Peyer's patch (tissue), 4 donors: ENCODE measurements around the gene ACAP1. TPM values are rescaled to one million over a fixed set of nuclear protein-coding genes. Genes with fewer than 3 reads are reported as not detected.

Experiments used
- DNase-seq, 3 donors: peaks; one replicate each; pipeline ENCODE4 v3.0.0-alpha.2; 2017 to 2019
- H3K27ac ChIP-seq, 4 donors: fragments of 200-600 bp; sonication (generic); one replicate each; pipeline ENCODE4 v1.5.1; 2016 to 2019
- H3K27me3 ChIP-seq, 2 donors: fragments of 200-600 bp; sonication (generic); one replicate each; pipeline ENCODE4 v1.5.1; 2019
- H3K36me3 ChIP-seq, 3 donors: fragments of 200-600 bp; sonication (generic); one replicate each; pipeline ENCODE4 v1.5.1; 2016 to 2019
- H3K4me1 ChIP-seq, 4 donors: fragments of 200-600 bp; sonication (generic); one replicate each; pipeline ENCODE4 v1.5.1; 2016 to 2019
- H3K4me3 ChIP-seq, 4 donors: fragments of 200-600 bp; sonication (generic); 1 replicate in 3 of 4; 2 replicates in 1 of 4; pipeline ENCODE4 v1.5.1; 2016 to 2019; ENCODE audit warnings: mild to moderate bottlenecking in 1 of 4
- H3K9me3 ChIP-seq, 4 donors: fragments of 200-600 bp; sonication (generic); one replicate each; pipeline ENCODE4 v1.5.1; 2016 to 2019; ENCODE audit warnings: mild to moderate bottlenecking in 1 of 4
- CTCF ChIP-seq, 6 experiments: fragments of 450-650 bp in 4 of 6; fragments of 200-600 bp in 2 of 6; sonication (generic) in 1 of 6; IDR thresholded peaks; one replicate each; pipeline ENCODE4 v1.5.1; 2017 to 2019; ENCODE audit warnings: antibody characterized with exemption in 6 of 6, mild to moderate bottlenecking in 3 of 6, moderate library complexity in 1 of 6
- POLR2A ChIP-seq, 2 donors: fragments of 450-650 bp; IDR thresholded peaks; one replicate each; pipeline ENCODE4 v1.5.1; 2017; ENCODE audit warnings: antibody characterized with exemption in 2 of 2, mild to moderate bottlenecking in 2 of 2, moderate library complexity in 2 of 2
- total RNA-seq, 4 donors: library from RNA; depleted of rRNA; stranded (reverse); fragments of >200 nt; gene quantifications; one replicate each; pipeline ENCODE4 v1.1.0, GENCODE V29; 2016

Gene ACAP1
- total RNA-seq, 4 donors from 2014 or later, result 15.6 to 696 (median 24.0) TPM

- H3K27me3 ChIP-seq, result no peaks in the 10 kb centered on the region
- peak overlapping the region in 1 of 4 donors; percentile 3 for H3K27ac ChIP-seq
Observed at GRCh38 chr17:7296189-7296861, 40.0 kb upstream of the ACAP1 start.

GRCh38 chr17:7304179-7304578, 32.1 kb upstream of the ACAP1 start:
- Histone ChIP-seq H3K4me1 (peaks cover 0 to 7% (median 2%) of the 10 kb centered on the region in 4 donors), H3K27me3 (no peaks in the 10 kb centered on the region), H3K4me3 (no peak overlapping the region), H3K9me3 (no peaks in the 10 kb centered on the region), H3K27ac (no peak overlapping the region), H3K36me3 (no peaks in the 10 kb centered on the region)
- TF ChIP-seq POLR2A (IDR thresholded peaks at IDR 0.05) (no peak), CTCF (IDR thresholded peaks at IDR 0.05) (no peak)
- DNase-seq, result no peak

More at GRCh38 chr17:7296189-7296861, 40.0 kb upstream of the ACAP1 start:
- peaks cover 0 to 3% (median 0%) of the 10 kb centered on the region in 4 donors for H3K9me3 ChIP-seq
- H3K4me1 ChIP-seq, result peaks cover 0 to 48% (median 17%) of the 10 kb centered on the region in 4 donors
- H3K36me3 ChIP-seq, result no peaks in the 10 kb centered on the region
- H3K4me3 ChIP-seq, result peak overlapping the region in 2 of 4 donors; percentile 22 to 32
- peak; percentile 69 to 90 (median 89) for DNase-seq
- TF ChIP-seq POLR2A (IDR thresholded peaks at IDR 0.05) (no peak), CTCF (IDR thresholded peaks at IDR 0.05) (peak; percentile 83 to 97 (median 95))

GRCh38 chr17:7306911-7307685, 29.2 kb upstream of the ACAP1 start, which contains the start of gene EIF5A:
Gene EIF5A (plus strand): TSS chr17:7307628. CDS start chr17:7309636, 2,008 bp downstream.
- H3K36me3 ChIP-seq, result peaks cover 0 to 24% (median 0%) of the 10 kb centered on the region in 3 donors
- TF ChIP-seq CTCF (IDR thresholded peaks at IDR 0.05) (no peak), POLR2A (IDR thresholded peaks at IDR 0.05) (peak; percentile 88 to 93)

GRCh38 chr17:7307686-7308624, 28.4 kb upstream of the ACAP1 start:
- Histone ChIP-seq H3K4me1 (peaks cover 4 to 24% (median 9%) of the 10 kb centered on the region in 4 donors), H3K27me3 (no peaks in the 10 kb centered on the region), H3K36me3 (peaks cover 0 to 33% (median 0%) of the 10 kb centered on the region in 3 donors), H3K4me3 (peak overlapping the region; percentile 67 to 98 (median 96)), H3K27ac (peak overlapping the region; percentile 97 to 100 (median 100)), H3K9me3 (no peaks in the 10 kb centered on the region)
- peak in 3 of 6 experiments; percentile 10 to 34 (median 19) for TF ChIP-seq CTCF (IDR thresholded peaks at IDR 0.05)
- peak in 1 of 2 donors; percentile 84 for TF ChIP-seq POLR2A (IDR thresholded peaks at IDR 0.05)
- DNase-seq, result peak in 2 of 3 donors; percentile 70 to 79

More at GRCh38 chr17:7306911-7307685, 29.2 kb upstream of the ACAP1 start, which contains the start of gene EIF5A:
- peak; percentile 99 to 100 (median 100) for DNase-seq
- Histone ChIP-seq H3K27me3 (no peaks in the 10 kb centered on the region), H3K27ac (peak within 1 kb of the TSS; percentile 97 to 100 (median 100)), H3K4me1 (peaks cover 4 to 20% (median 9%) of the 10 kb centered on the region in 4 donors), H3K9me3 (no peaks in the 10 kb centered on the region), H3K4me3 (peak within 1 kb of the TSS; percentile 67 to 98 (median 96))
